Glomerular visceral epithelial cell (primary cell): Measurements from ENCODE around the gene TMEM187.

Experiments
- DNase-seq: peaks from one replicate; pipeline ENCODE4 v3.0.0-alpha.2; 2016; ENCODE audit errors: extremely low spot score

The TMEM187 gene

GRCh38 chrX:153972368-153973126 lies at the start of gene TMEM187:
TSS of gene TMEM187 (plus strand) at chrX:153972754. CDS start at chrX:153982063, 9,309 bp downstream.
- peak; percentile 91 for DNase-seq

GRCh38 chrX:153922932-153923857 lies 49.4 kb upstream of the TMEM187 start:
- DNase-seq, result peak; percentile 53

GRCh38 chrX:153924149-153924861 lies 48.2 kb upstream of the TMEM187 start:
- DNase-seq, result no peak

- no peak for DNase-seq
These were observed 47.2 kb upstream of the TMEM187 start for GRCh38 chrX:153925387-153925738.

- DNase-seq, result no peak
These were observed 46.6 kb upstream of the TMEM187 start, which contains the start of gene ARHGAP4 for GRCh38 chrX:153925739-153926551. TSS of gene ARHGAP4 (minus strand) at chrX:153926264. CDS start at chrX:153926202, 62 bp downstream.

- no peak for DNase-seq
These were observed 46.0 kb upstream of the TMEM187 start for GRCh38 chrX:153926552-153926857.

GRCh38 chrX:153926858-153927671 lies 45.5 kb upstream of the TMEM187 start:
- DNase-seq, result peak; percentile 31

GRCh38 chrX:153927672-153927921 lies 45.0 kb upstream of the TMEM187 start:
- DNase-seq, result no peak

GRCh38 chrX:153927922-153928760 lies 44.4 kb upstream of the TMEM187 start:
- peak; percentile 97 for DNase-seq

GRCh38 chrX:153928846-153929245 lies 43.7 kb upstream of the TMEM187 start:
- DNase-seq, result no peak

- no peak for DNase-seq
These were observed 43.0 kb upstream of the TMEM187 start for GRCh38 chrX:153929576-153929975.

- DNase-seq, result no peak
These were observed 42.3 kb upstream of the TMEM187 start for GRCh38 chrX:153930011-153930910.

- DNase-seq, result no peak
These were observed 41.4 kb upstream of the TMEM187 start for GRCh38 chrX:153931151-153931550.

GRCh38 chrX:153931748-153932147 lies 40.8 kb upstream of the TMEM187 start:
- no peak for DNase-seq

GRCh38 chrX:153932220-153932915 lies 40.2 kb upstream of the TMEM187 start:
- no peak for DNase-seq

- DNase-seq, result no peak
These were observed 38.8 kb upstream of the TMEM187 start for GRCh38 chrX:153933748-153934147.

GRCh38 chrX:153934148-153934761 lies 38.3 kb upstream of the TMEM187 start:
- no peak for DNase-seq
